ENCODE results near the gene POLR1A. TPM values are rescaled to one million over a fixed set of nuclear protein-coding genes. Genes with fewer than 3 reads are reported as not detected.

The POLR1A gene
- total RNA-seq, 1 donor from 2014 or later: 45.2 TPM

DNA sequence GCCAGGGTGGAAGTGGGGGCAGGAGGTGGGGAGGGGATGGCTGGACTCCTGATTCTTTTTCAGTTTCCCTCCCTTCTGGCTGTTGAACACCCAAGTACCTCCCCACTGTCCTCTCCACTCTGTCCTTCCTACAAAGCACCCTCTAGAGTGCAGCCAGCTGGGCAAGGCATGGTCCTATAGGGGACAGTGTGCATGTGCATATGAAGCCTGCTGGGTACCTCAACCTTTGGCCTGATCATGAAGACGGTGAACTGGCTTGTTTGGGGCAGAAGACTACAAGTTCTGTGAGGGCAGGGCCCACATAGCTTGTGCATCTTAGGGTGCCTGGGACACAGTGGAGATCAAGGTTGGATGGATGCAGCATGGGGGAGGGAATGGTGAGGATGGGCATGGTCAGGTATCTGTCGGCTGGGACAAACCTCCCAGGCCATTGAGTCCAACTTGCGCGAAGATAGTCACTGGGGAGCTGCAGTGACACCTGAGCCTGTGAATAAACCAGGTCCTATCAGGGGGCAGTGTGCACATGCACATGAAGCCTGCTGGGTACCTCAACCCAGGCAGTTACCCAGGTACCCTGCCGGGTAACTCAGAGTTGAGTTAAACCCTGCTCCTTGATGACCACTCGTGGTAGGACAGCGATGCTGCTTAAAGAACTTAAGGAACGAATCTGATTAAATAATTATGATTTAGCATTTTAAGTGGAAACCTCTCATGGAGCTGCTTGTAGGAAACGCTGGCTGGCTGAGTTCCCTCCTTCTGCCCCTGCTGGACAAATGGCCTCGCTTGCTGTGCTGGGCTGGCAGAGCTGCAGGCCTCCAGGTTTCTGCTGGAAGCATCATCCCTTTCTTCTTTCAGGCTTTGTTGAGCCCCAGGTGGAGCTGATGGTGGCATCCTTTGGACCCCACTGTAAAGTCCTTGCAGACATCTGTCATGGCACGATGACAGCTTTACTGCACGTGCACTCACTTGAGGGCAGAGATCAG lies 84.0 kb downstream of the POLR1A start:
- Mint-ChIP-seq H3K36me3 (ENCODE audit: low read depth, unreplicated experiment) (peaks cover 22% of the 10 kb centered on the region), H3K9me3 (ENCODE audit: unreplicated experiment) (no peaks in the 10 kb centered on the region), H3K27ac (ENCODE audit: unreplicated experiment) (no peak overlapping the region), H3K4me1 (ENCODE audit: low read depth, unreplicated experiment) (peaks cover 3% of the 10 kb centered on the region), H3K4me3 (ENCODE audit: unreplicated experiment) (no peak overlapping the region), H3K27me3 (ENCODE audit: low read depth, unreplicated experiment) (no peaks in the 10 kb centered on the region)
- no peak overlapping the region for H3K27ac ChIP-seq (ENCODE audit: low read depth, low read length)
- peaks cover 6% of the 10 kb centered on the region for H3K27me3 ChIP-seq (ENCODE audit: insufficient read depth, low read length)
- H3K9ac ChIP-seq (ENCODE audit: low read length): no peak overlapping the region
- DNase-seq (ENCODE audit: low read depth) (no peak), FAIRE-seq (no peak)
- no peaks in the 10 kb centered on the region for H3K9me3 ChIP-seq (ENCODE audit: insufficient read depth, low read depth, low read length)
- no peak for TF ChIP-seq EZH2 (IDR thresholded peaks at IDR 0.05; ENCODE audit: insufficient read depth, low read length)
- TF ChIP-seq, protein P1, sequence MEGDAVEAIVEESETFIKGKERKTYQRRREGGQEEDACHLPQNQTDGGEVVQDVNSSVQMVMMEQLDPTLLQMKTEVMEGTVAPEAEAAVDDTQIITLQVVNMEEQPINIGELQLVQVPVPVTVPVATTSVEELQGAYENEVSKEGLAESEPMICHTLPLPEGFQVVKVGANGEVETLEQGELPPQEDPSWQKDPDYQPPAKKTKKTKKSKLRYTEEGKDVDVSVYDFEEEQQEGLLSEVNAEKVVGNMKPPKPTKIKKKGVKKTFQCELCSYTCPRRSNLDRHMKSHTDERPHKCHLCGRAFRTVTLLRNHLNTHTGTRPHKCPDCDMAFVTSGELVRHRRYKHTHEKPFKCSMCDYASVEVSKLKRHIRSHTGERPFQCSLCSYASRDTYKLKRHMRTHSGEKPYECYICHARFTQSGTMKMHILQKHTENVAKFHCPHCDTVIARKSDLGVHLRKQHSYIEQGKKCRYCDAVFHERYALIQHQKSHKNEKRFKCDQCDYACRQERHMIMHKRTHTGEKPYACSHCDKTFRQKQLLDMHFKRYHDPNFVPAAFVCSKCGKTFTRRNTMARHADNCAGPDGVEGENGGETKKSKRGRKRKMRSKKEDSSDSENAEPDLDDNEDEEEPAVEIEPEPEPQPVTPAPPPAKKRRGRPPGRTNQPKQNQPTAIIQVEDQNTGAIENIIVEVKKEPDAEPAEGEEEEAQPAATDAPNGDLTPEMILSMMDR (IDR thresholded peaks at IDR 0.05; ENCODE audit: insufficient read depth, low read depth, low read length): no peak
- no peaks in the 10 kb centered on the region for H4K20me1 ChIP-seq (ENCODE audit: insufficient read depth, low read length)
- H3K4me1 ChIP-seq (ENCODE audit: insufficient read depth, low read length): peaks cover 7% of the 10 kb centered on the region
- peaks cover 8% of the 10 kb centered on the region for H3K36me3 ChIP-seq (ENCODE audit: insufficient read depth, low read length)
- H3K4me2 ChIP-seq (ENCODE audit: low read length): no peak overlapping the region
- H2AFZ ChIP-seq (ENCODE audit: low read depth, low read length): no peak overlapping the region
- H3K4me3 ChIP-seq (ENCODE audit: insufficient read depth, low read depth, low read length): no peak overlapping the region
- no peaks in the 10 kb centered on the region for H3K79me2 ChIP-seq (ENCODE audit: insufficient read depth, low read length)

DNA sequence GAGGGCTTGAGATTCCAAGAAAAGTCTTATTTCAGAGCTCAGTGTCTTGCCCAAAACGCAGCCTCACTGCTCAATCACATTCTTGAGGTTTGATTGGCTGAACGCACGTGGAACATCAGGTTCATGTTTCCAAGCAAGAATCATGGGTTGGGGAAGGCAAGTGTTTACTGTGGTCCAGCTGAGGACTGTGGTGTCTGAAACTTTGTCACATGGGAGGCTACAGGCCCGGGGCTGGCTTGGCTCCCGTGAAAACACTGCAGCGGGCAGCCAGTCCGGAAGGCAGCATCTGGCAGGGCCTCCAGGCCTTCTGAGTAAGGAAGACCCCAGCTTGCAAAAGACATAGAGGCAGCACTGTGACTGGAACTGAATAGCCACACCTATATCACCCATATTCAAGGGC lies 84.7 kb downstream of the POLR1A start:
- Mint-ChIP-seq H3K27ac (ENCODE audit: unreplicated experiment) (no peak overlapping the region), H3K4me1 (ENCODE audit: low read depth, unreplicated experiment) (peaks cover 3% of the 10 kb centered on the region), H3K9me3 (ENCODE audit: unreplicated experiment) (no peaks in the 10 kb centered on the region), H3K27me3 (ENCODE audit: low read depth, unreplicated experiment) (no peaks in the 10 kb centered on the region), H3K4me3 (ENCODE audit: unreplicated experiment) (no peak overlapping the region), H3K36me3 (ENCODE audit: low read depth, unreplicated experiment) (peaks cover 19% of the 10 kb centered on the region)
- no peak for TF ChIP-seq EZH2 (IDR thresholded peaks at IDR 0.05; ENCODE audit: insufficient read depth, low read length)
- TF ChIP-seq, protein P1 (IDR thresholded peaks at IDR 0.05; ENCODE audit: insufficient read depth, low read depth, low read length): no peak
- Histone ChIP-seq H3K4me3 (ENCODE audit: insufficient read depth, low read depth, low read length) (no peak overlapping the region), H3K4me1 (ENCODE audit: insufficient read depth, low read length) (peaks cover 7% of the 10 kb centered on the region), H3K27ac (ENCODE audit: low read depth, low read length) (no peak overlapping the region), H3K9me3 (ENCODE audit: insufficient read depth, low read depth, low read length) (no peaks in the 10 kb centered on the region), H3K4me2 (ENCODE audit: low read length) (no peak overlapping the region), H2AFZ (ENCODE audit: low read depth, low read length) (no peak overlapping the region), H3K79me2 (ENCODE audit: insufficient read depth, low read length) (no peaks in the 10 kb centered on the region), H3K27me3 (ENCODE audit: insufficient read depth, low read length) (peaks cover 6% of the 10 kb centered on the region), H4K20me1 (ENCODE audit: insufficient read depth, low read length) (no peaks in the 10 kb centered on the region), H3K9ac (ENCODE audit: low read length) (no peak overlapping the region), H3K36me3 (ENCODE audit: insufficient read depth, low read length) (peaks cover 3% of the 10 kb centered on the region)
- FAIRE-seq: no peak
- peak; percentile 66 for DNase-seq (ENCODE audit: low read depth)

DNA sequence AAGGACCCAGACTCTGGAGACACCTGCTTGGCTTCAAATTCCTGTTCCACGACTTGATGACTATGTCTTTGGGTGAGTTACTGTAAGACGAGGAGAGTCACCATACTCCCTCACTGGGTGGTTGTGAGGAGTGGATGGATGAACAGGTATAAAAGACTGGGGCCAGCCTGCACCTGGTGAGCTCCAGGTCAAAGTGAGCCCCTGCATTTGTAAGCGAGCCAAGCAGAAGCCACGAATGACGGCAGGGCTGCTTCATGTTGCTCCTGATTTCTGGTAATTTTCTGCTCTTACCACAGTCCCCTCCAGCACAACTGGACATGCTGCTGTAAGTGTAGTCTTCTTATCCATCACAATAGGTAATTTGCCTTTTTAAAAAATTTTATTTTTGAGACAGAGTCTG lies 86.6 kb downstream of the POLR1A start:
- no peaks in the 10 kb centered on the region for H3K79me2 ChIP-seq (ENCODE audit: insufficient read depth, low read length)
- FAIRE-seq: no peak

More for the DNA sequence above, 86.6 kb downstream of the POLR1A start:
- Histone ChIP-seq H3K4me3 (ENCODE audit: insufficient read depth, low read depth, low read length) (no peak overlapping the region), H3K4me1 (ENCODE audit: insufficient read depth, low read length) (peaks cover 7% of the 10 kb centered on the region), H2AFZ (ENCODE audit: low read depth, low read length) (no peak overlapping the region), H3K27ac (ENCODE audit: low read depth, low read length) (no peak overlapping the region), H3K27me3 (ENCODE audit: insufficient read depth, low read length) (peaks cover 6% of the 10 kb centered on the region), H4K20me1 (ENCODE audit: insufficient read depth, low read length) (no peaks in the 10 kb centered on the region), H3K4me2 (ENCODE audit: low read length) (no peak overlapping the region), H3K9me3 (ENCODE audit: insufficient read depth, low read depth, low read length) (peaks cover 6% of the 10 kb centered on the region), H3K9ac (ENCODE audit: low read length) (no peak overlapping the region), H3K36me3 (ENCODE audit: insufficient read depth, low read length) (peaks cover 3% of the 10 kb centered on the region)
- H3K4me1 Mint-ChIP-seq (ENCODE audit: low read depth, unreplicated experiment): peaks cover 3% of the 10 kb centered on the region
- peaks cover 7% of the 10 kb centered on the region for H3K9me3 Mint-ChIP-seq (ENCODE audit: unreplicated experiment)
- H3K4me3 Mint-ChIP-seq (ENCODE audit: unreplicated experiment): no peak overlapping the region
- H3K27me3 Mint-ChIP-seq (ENCODE audit: low read depth, unreplicated experiment): peaks cover 2% of the 10 kb centered on the region
- no peak for TF ChIP-seq EZH2 (IDR thresholded peaks at IDR 0.05; ENCODE audit: insufficient read depth, low read length)
- TF ChIP-seq, protein P1 (IDR thresholded peaks at IDR 0.05; ENCODE audit: insufficient read depth, low read depth, low read length): no peak
- DNase-seq (ENCODE audit: low read depth): no peak
- H3K36me3 Mint-ChIP-seq (ENCODE audit: low read depth, unreplicated experiment): peaks cover 3% of the 10 kb centered on the region
- no peak overlapping the region for H3K27ac Mint-ChIP-seq (ENCODE audit: unreplicated experiment)
